Cardiac fibroblast (primary cell): ENCODE measurements around the gene GNAL.

Source experiments
- DNase-seq, 2 donors: peaks; one replicate each; pipeline versions ENCODE4 v3.0.0 to v3.0.0-alpha.2; 2010; ENCODE audit warnings: low read depth in 2 of 2
- H3K4me3 ChIP-seq, 2 donors: replicated peaks in 1 of 2; 1 replicate in 1 of 2; 2 replicates in 1 of 2; pipeline ENCODE4 v1.5.1; 2011; ENCODE audit warnings: low read depth in 2 of 2, low read length in 2 of 2, mild to moderate bottlenecking in 2 of 2, moderate library complexity in 1 of 2
- TF ChIP-seq, protein P1 (sequence below): IDR thresholded peaks from one replicate; pipeline ENCODE4 v1.5.1; 2011; ENCODE audit warnings: low read depth, mild to moderate bottlenecking, low read length, inconsistent platforms

Gene GNAL

DNA sequence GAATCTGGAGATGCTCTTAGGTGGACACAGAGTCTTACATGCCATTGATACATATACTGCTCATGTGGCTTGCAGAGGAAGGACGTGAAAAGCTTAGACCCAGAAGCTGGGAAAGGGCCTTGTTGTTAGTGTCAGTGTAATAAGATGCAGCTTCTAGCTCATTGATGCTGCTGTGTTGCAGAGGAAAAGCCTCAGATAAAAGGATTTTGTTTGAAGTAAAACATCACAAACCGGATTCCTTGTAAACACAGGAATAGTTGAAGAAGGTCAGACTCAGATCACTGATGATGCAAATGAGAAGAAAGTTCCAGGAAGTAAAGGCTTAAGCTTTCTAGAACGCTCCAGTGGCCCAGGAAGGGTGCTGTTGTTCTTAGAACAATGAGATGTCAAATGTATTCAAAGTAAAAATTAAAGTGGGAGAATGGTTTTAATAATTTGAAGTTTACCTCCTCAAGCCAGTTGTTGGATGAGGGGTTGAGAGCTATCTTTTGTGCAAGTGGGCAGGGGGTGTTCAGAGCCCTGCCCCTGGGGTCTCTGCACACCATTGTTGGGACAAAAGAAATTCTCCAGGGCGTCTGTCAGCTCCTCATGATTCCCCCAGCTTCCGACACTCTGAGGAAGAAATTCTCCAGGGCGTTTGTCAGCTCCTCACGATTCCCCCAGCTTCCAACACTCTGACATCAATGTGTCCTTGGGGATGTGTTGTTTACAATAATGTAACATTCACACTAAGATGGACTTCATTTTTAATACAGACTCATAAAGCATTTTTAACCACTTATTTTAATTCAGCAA lies 100.8 kb downstream of the GNAL start:
- H3K4me3 ChIP-seq = no peak overlapping the region
- TF ChIP-seq, protein P1, sequence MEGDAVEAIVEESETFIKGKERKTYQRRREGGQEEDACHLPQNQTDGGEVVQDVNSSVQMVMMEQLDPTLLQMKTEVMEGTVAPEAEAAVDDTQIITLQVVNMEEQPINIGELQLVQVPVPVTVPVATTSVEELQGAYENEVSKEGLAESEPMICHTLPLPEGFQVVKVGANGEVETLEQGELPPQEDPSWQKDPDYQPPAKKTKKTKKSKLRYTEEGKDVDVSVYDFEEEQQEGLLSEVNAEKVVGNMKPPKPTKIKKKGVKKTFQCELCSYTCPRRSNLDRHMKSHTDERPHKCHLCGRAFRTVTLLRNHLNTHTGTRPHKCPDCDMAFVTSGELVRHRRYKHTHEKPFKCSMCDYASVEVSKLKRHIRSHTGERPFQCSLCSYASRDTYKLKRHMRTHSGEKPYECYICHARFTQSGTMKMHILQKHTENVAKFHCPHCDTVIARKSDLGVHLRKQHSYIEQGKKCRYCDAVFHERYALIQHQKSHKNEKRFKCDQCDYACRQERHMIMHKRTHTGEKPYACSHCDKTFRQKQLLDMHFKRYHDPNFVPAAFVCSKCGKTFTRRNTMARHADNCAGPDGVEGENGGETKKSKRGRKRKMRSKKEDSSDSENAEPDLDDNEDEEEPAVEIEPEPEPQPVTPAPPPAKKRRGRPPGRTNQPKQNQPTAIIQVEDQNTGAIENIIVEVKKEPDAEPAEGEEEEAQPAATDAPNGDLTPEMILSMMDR = no peak
- no peak for DNase-seq

DNA sequence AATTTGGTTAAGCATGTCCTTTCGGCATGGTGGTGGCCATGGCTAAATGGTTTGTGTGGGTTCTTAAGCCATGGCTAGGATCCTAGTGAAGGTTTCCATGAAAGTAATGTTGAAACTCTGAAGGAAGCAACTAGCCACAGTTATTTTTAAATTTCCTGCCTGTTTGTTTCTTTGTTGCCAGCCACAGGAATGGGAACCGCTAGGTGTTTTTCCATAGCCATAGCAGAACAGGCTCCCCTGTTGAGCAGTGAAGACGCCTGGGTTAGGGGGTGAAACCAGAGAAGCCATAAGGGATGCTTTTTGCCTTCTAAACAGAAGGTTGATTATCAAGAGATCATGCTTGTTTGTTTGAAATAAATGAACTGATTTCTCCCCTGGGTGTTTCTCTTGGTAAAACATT lies 102.1 kb downstream of the GNAL start:
- TF ChIP-seq, protein P1 = no peak
- H3K4me3 ChIP-seq = no peak overlapping the region
- no peak for DNase-seq

DNA sequence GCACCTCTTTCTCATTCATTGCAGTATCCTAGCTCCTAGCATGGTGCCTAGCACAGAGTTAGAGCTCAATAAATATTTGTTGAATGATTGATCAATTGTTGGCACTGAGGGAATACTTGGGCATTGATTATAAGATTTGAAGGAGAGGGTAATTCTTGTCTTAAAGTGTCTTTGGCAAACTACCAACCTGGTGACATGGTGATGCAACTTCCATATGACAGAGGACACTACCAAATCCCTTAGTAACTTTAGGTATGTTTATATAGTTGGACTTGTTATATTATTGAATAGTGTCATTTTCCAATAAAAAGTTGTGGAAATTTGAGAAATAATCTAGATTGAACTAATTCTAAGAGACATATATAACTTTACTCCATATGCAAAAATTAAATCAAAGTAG lies 103.6 kb downstream of the GNAL start:
- TF ChIP-seq, protein P1 = no peak
- no peak for DNase-seq
- no peak overlapping the region for H3K4me3 ChIP-seq

DNA sequence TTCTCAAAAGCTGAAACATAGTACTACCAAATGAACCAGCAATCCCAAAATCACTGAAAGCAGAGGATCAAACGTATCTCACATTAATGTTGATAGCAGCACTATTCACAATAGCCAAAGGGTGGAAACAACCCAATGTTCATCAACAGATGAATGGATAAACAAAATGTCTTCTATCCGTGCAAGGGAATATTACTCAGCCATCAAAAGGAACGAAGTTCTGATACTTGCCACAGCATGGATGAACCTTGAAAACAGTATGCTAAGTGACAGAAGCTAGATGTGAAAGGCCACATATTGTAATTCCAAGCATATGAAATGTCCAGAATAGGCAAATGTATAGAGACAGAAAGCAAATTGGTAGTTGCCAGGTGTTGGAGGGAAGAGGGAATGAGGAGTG lies 105.1 kb downstream of the GNAL start:
- TF ChIP-seq, protein P1 = no peak
- no peak overlapping the region for H3K4me3 ChIP-seq
- no peak for DNase-seq

DNA sequence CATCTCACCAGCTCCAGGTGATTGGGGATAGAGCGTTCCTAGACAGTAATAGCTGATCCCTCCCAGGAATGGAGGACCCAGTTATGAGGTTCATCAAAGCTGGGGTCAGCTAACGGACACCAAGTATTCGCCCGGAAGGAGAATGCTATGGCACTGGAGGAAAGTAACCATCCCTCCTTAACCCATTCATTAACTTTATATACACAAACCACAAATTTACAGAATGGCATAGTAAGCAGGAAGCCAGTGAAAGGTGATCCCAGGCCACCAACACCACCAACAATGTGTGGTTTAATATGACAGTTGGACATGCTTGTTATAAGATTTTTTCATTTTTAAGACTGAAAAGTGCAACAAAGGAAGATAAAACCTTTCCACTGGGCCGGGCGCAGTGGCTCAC lies 106.9 kb downstream of the GNAL start:
- TF ChIP-seq, protein P1 = no peak
- DNase-seq = no peak
- no peak overlapping the region for H3K4me3 ChIP-seq

DNA sequence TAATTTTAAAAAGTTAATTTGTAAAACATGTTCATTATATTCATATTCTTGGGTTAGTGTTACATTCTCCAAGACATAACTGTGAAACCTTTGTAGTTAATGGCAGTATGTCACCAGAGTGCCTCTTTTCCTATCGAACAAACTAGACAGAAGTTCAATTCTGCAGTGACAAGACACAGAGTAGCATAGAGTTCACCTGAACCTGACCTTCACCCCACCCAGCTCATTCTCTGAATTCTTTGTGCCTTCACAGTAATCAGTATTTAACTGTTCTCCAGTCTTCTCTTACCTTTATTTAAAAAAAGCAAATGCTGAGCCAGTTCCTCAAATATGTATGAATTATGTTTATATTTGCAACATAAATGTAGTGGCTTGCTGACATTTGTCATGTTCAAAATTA lies 109.2 kb downstream of the GNAL start:
- H3K4me3 ChIP-seq = no peak overlapping the region
- DNase-seq = no peak
- TF ChIP-seq, protein P1 = no peak

DNA sequence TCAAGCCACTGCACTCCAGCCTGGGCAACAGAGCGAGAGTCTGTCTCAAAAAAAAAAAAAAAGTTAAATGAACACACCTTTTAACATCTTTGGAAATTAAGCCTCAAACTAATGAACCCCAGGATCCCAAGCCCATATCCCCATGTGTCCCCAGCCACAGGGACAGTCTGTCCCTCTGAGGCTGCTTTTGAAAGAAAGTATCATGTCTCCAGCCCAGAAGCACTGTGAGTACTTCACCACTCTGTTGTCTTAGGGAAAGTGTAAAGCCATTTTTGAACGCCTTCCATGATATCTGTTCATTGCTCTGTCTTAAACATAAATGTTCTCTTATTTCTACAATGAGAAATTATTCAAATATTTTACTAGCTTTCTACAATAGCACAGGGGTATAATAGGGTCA lies 110.0 kb downstream of the GNAL start:
- no peak overlapping the region for H3K4me3 ChIP-seq
- TF ChIP-seq, protein P1 = no peak
- DNase-seq = no peak
